Hepatocyte (in vitro differentiated cells): ENCODE results near the gene RPTOR.

ENCODE experiments used
- EZH2 ChIP-seq: fragments of 200-600 bp; sonication (generic); IDR thresholded peaks from 2 replicates; pipeline ENCODE4 v1.6.1; 2016; ENCODE audit warnings: antibody characterized with exemption, mild to moderate bottlenecking, borderline replicate concordance
- EZH2phosphoT487 ChIP-seq: fragments of 200-600 bp; sonication (generic); IDR thresholded peaks from one replicate; pipeline ENCODE4 v1.6.1; 2018; ENCODE audit warnings: antibody characterized with exemption, mild to moderate bottlenecking, low read depth, moderate library complexity; ENCODE audit not compliant: unreplicated experiment, severe bottlenecking
- TF ChIP-seq, protein P1 (sequence below): fragments of 200-600 bp; sonication (generic); IDR thresholded peaks from 2 replicates; pipeline ENCODE4 v1.5.1; 2016; ENCODE audit warnings: antibody characterized with exemption, mild to moderate bottlenecking; ENCODE audit not compliant: poor library complexity

DNA sequence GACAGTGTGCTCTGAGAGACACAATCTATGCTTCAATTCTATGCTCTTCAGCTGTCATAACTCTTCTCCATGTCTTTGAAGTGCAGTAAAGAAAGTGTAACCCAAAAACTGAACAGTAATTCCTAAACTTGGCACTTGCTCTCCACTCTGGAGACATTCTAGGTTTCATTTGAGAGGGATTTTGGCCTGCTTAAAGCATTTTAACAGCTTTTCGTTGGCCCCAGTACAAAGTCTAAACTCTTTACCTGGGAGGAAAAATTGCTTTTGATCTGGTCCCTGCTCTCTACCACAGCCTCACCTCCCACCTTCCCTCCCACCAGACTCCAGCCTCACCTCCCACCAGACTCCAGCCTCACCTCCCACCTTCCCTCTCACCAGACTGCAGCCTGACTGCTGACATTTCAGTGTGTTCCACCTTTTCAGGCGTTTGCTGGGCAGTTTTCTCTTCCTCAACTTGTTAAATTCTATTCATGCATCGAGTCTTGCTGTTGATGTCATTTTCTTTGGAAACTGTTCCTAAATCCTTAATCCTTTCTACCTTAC lies 132.6 kb downstream of the RPTOR start:
- TF ChIP-seq, protein P1, sequence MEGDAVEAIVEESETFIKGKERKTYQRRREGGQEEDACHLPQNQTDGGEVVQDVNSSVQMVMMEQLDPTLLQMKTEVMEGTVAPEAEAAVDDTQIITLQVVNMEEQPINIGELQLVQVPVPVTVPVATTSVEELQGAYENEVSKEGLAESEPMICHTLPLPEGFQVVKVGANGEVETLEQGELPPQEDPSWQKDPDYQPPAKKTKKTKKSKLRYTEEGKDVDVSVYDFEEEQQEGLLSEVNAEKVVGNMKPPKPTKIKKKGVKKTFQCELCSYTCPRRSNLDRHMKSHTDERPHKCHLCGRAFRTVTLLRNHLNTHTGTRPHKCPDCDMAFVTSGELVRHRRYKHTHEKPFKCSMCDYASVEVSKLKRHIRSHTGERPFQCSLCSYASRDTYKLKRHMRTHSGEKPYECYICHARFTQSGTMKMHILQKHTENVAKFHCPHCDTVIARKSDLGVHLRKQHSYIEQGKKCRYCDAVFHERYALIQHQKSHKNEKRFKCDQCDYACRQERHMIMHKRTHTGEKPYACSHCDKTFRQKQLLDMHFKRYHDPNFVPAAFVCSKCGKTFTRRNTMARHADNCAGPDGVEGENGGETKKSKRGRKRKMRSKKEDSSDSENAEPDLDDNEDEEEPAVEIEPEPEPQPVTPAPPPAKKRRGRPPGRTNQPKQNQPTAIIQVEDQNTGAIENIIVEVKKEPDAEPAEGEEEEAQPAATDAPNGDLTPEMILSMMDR = no peak
- TF ChIP-seq EZH2 = no peak
- TF ChIP-seq EZH2phosphoT487 = no peak
